GM19468 (cell line): Measurements from ENCODE around the gene UBE2D2.

ENCODE experiments used
- ATAC-seq: cut with Tn5 transposase; IDR thresholded peaks from one replicate; pipeline ENCODE4 v1.9.1; 2021; ENCODE audit warnings: mild to moderate bottlenecking, moderate library complexity, moderate number of reproducible peaks; ENCODE audit not compliant: unreplicated experiment; ENCODE audit errors: extremely low read depth

The UBE2D2 gene

DNA sequence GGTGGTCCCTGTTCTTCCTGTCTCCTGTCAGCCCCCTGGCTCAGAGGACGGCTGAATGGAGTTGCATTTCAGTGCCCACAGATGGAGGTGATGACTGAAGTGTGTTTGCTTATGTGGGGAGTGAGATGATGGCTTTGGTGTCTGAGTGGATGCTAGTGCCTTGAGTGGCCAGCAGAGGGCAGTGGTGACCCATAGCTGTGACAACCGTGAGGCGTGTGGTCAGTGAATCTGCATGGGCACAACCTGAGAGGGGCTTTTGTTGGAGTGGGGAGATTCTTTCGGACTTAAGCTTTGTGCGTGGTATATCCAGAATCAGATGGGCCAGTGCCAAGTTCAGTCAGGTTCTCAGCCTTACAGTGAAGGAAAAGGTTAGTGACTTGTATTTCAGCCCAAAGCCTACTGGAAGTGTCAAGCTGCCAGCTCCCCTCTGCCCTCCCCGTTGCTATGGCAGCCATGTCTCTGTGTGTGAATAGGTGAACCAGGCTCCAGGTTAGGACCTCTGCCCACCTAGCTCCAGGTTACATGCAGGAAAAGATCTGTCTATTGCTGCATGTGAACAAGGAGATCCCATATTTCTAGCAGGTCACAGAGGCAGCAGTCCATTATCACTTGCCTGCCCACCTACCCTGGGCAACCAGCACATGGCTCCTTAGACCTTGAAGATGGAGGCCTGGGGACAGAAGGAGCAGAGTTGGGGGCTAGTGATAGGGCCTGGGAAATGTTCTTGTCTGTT lies 72.3 kb downstream of the UBE2D2 start:
- no peak for ATAC-seq

- ATAC-seq: no peak
These were observed 72.8 kb downstream of the UBE2D2 start for GRCh38 chr5:139634028-139634325.

GRCh38 chr5:139634541-139634940 lies 73.4 kb downstream of the UBE2D2 start:
- no peak for ATAC-seq

GRCh38 chr5:139635191-139635590 lies 74.1 kb downstream of the UBE2D2 start:
- ATAC-seq: no peak

- no peak for ATAC-seq
These were observed 74.6 kb downstream of the UBE2D2 start for GRCh38 chr5:139635606-139636206.

GRCh38 chr5:139636207-139636792 lies 75.2 kb downstream of the UBE2D2 start:
- peak; percentile 53 for ATAC-seq

DNA sequence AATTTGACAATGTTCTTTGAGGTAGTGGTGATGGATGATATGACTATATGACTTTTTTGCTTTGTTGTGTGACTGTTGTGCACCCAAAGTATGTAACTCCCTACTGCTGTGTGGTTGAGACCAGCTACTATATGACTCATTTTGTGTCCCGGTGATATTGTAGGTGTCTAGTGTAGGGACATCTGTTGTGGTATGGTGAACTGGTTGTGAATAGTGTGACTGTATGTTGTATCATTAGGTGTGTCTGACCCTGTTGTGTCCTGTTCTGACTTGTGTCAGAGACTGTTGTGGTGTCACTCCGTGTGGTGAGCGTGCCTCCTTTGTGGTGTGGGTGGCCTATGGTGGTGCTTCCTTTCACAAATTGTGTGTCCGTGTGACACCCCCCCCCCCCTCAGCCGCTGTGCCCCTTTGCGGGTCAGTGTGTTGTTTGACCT lies 75.9 kb downstream of the UBE2D2 start:
- no peak for ATAC-seq

DNA sequence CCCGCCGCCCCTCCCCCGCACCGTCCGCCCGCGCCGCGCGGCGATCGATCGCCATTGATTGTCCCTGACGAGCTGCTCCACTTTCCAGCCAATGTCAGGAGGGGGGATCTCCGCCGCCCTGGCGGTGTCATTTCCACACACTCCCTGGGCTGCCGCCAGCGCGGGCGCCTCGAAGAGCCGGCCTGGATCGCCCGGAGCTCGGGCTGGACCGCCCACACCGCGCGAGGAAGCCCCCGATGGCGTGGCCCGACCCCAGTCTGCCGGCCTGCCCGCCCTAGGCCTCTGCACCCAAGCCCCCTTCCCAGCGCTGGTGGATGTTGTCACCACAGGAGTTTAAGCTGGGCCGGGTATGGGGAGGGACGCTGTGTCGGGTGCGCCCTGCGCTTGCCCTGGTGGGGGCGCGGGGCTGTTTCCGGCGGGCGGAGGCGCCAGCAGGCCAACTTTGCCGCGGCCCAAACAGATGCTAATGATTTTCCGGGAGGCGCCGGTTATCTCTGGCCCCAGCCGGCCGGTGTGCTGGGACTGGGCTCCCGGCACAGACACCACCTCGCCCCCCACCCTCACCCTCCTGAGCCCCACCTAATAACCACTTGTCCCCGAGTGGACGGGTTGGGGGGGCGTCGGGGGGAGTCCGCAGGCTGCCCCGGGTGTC lies 76.4 kb downstream of the UBE2D2 start:
- no peak for ATAC-seq

DNA sequence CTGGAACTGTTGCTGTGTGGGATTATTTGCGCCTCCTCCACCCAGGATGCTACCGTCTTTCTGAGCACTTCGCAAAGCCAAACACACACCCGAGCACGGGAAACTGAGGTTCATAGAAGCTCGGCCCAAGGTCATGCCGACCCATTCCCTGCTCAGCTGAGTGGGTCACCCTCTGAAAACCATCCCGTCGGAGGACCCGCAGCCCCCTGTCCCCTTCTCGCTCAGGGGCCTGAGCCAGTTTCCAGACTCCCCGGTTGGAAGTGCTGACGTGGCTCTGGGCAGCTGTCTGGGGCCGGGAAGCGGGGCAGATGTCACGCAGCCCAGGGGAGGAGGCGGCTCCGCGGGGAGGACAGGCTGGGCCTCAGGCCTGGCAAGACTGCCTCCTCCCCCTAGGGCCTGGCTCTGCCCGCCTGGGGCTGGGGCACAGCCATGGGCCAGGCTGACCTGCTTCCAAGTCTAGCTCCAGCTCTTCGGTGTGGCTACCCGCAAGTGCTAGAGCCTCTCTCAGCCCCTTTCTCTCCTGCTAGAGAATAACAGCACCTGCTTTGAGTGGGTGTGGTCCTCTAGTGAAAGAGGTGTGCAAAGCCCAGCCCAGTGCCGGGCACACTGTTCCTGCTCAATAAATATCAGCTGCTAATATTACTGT lies 77.1 kb downstream of the UBE2D2 start:
- ATAC-seq: peak; percentile 15

GRCh38 chr5:139638736-139639618 lies 77.8 kb downstream of the UBE2D2 start:
- ATAC-seq: no peak

DNA sequence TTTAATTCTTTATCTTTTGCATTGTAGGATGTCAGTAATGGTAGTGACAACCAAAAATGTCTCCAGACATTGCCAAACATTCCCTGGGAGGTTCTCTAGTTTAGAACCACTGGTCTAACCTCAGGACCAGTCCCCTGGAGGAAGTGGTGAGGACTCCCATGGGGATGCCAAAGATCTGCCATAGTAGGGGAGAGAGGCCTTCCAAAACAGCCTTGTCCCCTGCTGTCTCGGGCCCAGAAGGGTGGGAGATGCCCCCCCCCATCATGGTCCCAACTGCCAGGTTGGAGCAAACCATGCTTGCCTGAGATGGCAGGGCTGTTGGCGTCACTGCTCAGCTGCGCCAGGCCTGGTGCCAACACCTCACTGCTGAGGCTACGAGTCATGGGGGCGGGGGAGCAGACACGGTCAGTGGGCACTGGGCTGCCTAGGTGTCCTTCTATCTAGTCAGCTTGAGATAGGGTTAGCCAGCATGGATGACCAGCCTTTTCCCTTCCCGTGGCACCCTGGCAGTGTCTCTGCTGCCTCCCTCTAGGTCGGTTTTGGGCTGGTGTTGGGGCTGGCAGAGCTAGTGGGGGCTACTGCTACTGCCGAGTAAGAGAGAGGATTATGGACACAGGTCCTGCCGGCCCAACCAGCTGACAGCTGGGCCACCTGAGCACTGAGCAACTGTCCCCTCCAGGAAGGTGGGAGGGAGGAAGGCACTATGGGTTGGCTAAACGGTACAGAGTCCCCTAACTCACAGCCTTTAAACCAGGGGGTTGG lies 78.7 kb downstream of the UBE2D2 start:
- no peak for ATAC-seq

- no peak for ATAC-seq
These were observed 79.4 kb downstream of the UBE2D2 start for GRCh38 chr5:139640421-139641115.

- ATAC-seq: no peak
These were observed 80.3 kb downstream of the UBE2D2 start for GRCh38 chr5:139641116-139642080.

DNA sequence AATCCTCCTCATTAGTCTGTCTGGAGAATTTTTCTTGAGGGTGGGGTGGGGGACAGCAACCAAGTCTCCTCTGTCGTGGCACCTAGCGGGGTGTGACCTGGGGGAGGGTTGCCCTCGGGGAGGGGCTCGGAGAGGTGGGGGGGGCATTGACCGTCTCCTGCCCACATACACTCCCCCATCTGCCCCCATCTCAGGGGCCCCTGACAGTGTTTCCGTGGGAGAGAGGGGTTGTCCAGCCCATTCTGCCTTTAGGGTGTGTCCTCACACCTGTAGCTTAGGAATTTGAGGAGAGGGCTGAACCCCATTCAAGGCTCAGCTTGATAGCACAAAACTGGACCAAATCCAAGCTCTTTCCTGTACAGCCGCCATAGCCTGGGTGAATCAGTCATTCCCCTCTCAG lies 81.1 kb downstream of the UBE2D2 start:
- ATAC-seq: no peak

- no peak for ATAC-seq
These were observed 82.0 kb downstream of the UBE2D2 start for GRCh38 chr5:139642891-139643871.

DNA sequence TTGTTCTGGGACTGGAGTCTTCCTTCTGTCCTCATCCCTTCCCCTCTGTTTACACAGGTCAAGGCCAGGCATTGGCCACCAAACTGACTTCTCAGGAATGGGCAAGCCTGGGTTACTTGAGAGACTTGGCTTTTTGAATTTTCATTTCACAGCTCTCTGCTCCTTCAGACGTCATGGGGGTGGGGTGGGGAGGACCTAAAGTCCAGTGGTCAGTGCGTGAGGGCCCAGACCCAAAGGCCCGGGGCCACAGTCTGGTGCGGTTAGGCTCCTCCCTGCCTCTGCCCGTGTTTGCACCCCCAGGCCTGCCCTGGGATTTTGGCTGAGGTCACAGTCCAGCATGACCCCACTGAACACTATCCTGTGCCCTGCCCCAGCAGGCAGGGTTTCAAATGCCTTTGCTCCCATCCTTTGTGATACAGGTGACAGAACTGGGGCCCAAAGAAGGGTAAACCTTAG lies 82.9 kb downstream of the UBE2D2 start:
- ATAC-seq: no peak
